Gastrocnemius medialis (tissue), 4 donors: Measurements from ENCODE around the gene G6PD.

Experiments
- CTCF ChIP-seq, 5 experiments: fragments of 450-650 bp in 3 of 5; fragments of 200-600 bp in 2 of 5; sonication (generic) in 2 of 5; IDR thresholded peaks in 4 of 5; conservative IDR thresholded peaks in 1 of 5; 1 replicate in 4 of 5; 2 replicates in 1 of 5; pipeline ENCODE4 v1.5.1; 2016 to 2019; ENCODE audit warnings: antibody characterized with exemption in 5 of 5, mild to moderate bottlenecking in 3 of 5, moderate library complexity in 3 of 5
- POLR2A ChIP-seq, 2 donors: fragments of 450-650 bp; IDR thresholded peaks; one replicate each; pipeline ENCODE4 v1.6.1; 2017; ENCODE audit warnings: antibody characterized with exemption in 2 of 2, mild to moderate bottlenecking in 2 of 2, moderate library complexity in 2 of 2

DNA sequence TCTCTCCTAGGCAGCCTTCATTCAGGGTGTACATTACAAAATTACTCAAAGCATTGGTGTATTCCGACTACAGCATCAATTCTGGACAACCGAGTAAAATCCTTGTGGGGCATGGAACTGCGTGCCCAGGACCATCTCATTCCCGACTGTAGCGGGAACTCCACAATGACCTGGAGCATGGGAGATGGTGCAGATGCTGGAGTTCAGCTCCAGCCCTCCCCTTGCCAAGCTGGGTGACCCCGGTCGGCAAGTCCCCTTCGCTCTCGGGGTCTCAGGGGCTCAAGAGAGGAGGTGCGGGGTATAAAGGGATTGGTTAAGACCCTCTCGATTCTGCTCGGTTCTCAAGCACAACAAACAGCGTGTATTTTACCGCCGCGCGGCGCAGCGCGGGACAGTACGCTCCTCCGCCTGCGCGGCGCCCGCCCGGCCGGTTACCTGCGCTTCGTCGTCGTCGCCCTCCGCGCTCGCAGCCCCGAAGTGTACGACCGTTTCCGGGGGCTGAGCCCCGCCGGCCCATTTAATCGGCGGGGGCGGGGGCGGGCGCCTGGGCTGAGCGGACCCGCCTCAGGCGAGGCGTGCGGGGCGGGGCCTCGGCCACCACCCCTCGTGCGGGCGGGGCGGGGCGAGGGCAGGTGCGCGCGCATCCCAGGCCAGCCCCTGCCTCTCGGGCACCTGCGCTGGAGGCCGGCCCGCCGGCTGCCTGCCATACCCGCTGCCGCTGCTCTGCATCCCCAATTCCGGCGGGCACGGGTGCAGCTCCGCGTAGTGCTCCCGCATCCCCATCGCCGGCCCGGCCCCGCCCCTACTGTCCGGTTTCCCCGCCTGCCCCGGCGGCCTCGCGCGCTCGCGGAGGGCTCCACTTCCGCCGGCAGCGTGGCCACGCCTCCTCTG, at the start of gene G6PD:
- TF ChIP-seq CTCF (IDR thresholded peaks at IDR 0.05 in 4 of 5, conservative IDR thresholded peaks at IDR 0.05 in 1 of 5), result no peak
- peak; percentile 42 to 47 for TF ChIP-seq POLR2A (IDR thresholded peaks at IDR 0.05)
